Activated CD8-positive, alpha-beta memory T cell treated with anti-CD3 and anti-CD28 coated beads, Interleukin-2, amount 50 U/mL, for 48 hours (primary cell): Measurements from ENCODE around the gene PPP1R9B.
A peak's percentile ranks its signal among the peaks of the same experiment; 100 is the strongest.

ENCODE experiments used
- DNase-seq: peaks from one replicate; pipeline ENCODE4 v3.0.0-alpha.2; 2020

Gene PPP1R9B

GRCh38 chr17:50122945-50123344, 27.5 kb downstream of the PPP1R9B start:
- DNase-seq = no peak

- no peak for DNase-seq
Measured at GRCh38 chr17:50120475-50121253, 29.8 kb downstream of the PPP1R9B start.

DNA sequence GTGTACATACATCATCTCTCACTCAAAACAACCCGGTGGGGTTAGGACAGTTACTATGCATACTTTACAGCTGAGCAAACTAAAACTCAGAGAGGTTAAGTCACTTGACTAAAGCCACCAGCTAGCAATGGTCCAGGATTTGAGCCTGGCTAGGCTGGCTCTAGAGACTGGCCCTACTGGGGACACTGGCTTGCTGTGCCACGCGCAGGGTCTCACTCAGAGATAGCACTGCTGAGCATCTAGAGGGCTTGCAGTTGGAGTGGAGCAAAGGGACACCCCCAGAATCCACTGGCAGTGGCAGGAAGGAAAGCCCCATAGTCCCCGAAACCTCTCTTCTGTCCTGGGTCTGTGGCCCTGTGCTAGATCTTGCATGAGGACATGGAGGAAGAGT, 31.7 kb downstream of the PPP1R9B start:
- no peak for DNase-seq

DNA sequence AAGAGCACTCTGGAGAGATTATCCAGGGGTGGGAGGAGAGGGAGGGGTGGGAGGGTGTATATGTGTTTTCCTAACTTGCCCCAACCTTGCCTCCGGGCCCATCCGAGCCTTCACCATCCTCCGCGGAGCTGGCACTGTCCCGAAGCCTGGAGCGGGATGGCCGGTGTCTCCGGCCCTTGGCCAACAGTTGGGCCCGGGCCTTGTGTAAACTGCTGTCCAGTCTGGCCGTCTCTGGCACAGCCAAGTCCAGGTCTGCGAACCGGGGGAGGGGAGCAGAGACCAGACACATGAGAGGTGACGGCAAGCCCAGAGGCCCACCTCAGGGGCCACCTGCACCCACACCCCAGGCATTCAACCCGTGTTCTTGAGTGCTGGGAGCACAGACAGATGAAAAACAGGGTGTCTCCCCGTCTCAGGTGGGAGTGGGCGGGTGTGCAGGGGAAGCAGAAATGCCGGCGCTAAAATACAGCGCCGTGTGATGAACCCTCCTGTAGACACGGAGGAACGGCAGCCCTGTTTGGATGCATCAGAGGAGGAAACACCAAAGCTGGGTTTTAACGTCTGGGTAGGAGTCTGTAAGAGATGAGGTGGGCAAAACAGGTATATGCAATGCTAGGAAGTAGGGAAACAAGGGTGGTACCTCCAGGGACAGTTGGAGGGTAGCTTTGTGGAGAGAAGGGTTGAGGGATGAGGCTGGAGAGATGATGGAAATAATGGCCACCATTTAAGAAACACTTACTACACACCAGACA, 32.2 kb downstream of the PPP1R9B start:
- no peak for DNase-seq

- DNase-seq = peak; percentile 86
Measured at GRCh38 chr17:50117202-50118051, 33.0 kb downstream of the PPP1R9B start.

- DNase-seq = no peak
Measured at GRCh38 chr17:50115756-50116155, 34.7 kb downstream of the PPP1R9B start.

DNA sequence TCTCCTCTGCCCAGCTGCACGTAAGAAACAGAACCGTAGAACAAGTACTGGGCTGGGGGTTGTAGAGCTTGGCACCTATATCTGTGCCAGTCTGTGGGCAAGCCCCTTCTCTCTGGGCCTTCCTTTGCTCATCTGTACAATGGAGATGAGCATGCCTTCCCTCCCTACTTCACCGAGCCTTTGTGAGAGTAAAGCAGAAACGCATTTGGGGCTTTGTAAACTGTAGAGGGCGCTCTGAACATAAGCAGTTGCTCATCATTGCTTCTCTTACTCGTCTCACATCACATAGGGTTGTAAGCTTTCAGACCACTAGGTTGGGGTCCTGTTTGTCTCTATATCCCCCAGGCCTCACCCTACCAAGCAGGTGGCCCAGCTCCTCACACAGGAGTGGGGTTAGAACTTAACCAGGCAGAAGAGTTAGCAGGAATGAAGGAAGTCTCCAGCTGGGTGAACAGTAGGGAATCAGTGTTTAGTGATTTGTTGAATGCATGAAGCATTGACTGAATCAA, 35.6 kb downstream of the PPP1R9B start:
- DNase-seq = no peak

GRCh38 chr17:50114401-50114800, 36.1 kb downstream of the PPP1R9B start:
- DNase-seq = no peak

DNA sequence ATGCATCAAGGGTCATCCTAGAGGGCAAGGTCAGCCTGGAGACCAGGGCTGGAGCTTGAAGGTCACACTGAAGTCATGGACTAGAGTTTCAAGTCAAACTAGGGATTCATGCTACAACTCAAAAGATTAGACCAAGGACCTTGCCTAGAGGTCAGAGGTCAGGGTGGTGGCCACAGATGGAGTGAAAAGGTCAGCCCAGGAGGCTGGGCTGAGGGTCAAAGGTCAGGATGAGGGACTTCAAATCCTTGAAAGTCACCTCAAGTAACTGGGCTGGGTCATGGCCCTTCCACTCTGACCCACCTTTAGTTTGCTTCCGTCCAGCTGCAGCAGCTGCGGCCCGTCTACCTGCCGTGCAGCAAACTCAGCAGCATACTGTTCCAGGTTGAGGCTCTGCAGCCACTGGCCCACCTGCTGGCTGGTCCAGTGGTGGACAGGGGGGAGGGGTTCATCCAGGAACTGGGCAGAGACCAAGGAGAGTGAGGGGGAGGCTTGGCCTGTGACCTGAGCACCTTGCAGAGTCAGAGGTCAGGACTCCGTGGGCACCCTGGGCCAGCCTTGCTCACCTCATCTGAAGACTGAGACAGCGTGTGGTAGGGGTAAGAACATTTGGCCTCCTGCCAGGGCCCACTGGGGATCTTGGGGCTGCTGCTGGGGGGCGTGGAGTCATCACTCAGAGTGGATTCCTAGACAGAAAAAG, 36.7 kb downstream of the PPP1R9B start:
- no peak for DNase-seq

- DNase-seq = no peak
Measured at GRCh38 chr17:50112694-50113093, 37.8 kb downstream of the PPP1R9B start.

- no peak for DNase-seq
Measured at GRCh38 chr17:50111673-50112655, 38.5 kb downstream of the PPP1R9B start.

DNA sequence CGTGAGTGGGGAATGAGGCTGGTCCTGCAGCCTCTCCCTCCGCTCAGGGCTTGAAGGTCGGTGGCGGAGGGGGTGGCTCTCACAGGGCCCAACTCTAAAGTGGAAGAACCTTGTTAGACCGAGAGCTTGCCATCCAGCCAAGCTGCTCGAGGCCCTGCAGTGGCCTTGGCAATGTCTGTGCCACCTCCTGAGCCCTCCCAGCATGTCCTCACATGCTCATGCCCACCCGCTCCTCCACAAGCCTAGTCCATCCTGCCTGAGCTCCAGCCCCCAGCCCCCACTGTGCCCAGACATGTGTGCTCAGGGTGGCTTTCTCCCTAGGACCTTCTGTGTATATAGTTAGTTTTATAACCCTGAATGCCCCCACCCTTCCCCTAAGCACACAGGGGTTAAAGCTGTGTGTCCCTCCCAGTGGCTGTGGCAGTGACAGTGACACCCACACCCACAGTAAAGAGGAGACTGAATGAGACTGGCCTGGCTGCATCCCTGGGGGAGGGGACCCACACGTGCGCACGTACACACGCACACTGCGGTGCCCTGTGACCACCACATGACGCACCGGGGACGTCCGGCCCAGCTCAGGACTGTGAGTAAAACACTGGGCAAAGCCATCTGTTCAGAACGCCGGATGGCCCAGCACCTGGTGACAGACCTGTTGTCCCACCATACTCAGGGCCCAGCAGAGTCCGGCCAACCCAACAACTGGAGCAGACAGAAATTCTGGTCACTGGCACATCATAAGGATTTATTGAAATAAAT, 39.7 kb downstream of the PPP1R9B start:
- no peak for DNase-seq

DNA sequence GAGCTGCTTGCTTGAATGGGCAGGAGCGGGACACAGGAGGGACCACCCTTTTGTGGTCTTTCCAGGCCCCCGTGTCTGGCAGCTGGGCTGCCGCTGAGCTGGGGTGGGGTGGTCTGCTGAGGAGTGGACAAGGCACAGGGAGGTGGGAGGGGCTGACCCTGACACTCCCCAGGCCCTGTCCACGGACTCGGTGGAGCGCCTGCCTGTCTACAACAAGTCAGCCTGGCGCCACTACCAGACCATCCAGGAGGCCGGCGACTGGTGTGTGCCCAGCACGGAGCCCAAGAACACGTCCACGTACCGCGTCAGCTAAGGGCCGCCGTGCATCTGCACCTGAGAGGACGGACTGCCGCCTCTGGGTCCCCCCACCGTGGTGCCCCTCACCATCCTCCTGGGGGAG, 40.7 kb downstream of the PPP1R9B start:
- no peak for DNase-seq

- no peak for DNase-seq
Measured at GRCh38 chr17:50109207-50109606, 41.3 kb downstream of the PPP1R9B start.

- no peak for DNase-seq
Measured at GRCh38 chr17:50108556-50108955, 41.9 kb downstream of the PPP1R9B start.

- DNase-seq = no peak
Measured at GRCh38 chr17:50107790-50108414, 42.6 kb downstream of the PPP1R9B start.

DNA sequence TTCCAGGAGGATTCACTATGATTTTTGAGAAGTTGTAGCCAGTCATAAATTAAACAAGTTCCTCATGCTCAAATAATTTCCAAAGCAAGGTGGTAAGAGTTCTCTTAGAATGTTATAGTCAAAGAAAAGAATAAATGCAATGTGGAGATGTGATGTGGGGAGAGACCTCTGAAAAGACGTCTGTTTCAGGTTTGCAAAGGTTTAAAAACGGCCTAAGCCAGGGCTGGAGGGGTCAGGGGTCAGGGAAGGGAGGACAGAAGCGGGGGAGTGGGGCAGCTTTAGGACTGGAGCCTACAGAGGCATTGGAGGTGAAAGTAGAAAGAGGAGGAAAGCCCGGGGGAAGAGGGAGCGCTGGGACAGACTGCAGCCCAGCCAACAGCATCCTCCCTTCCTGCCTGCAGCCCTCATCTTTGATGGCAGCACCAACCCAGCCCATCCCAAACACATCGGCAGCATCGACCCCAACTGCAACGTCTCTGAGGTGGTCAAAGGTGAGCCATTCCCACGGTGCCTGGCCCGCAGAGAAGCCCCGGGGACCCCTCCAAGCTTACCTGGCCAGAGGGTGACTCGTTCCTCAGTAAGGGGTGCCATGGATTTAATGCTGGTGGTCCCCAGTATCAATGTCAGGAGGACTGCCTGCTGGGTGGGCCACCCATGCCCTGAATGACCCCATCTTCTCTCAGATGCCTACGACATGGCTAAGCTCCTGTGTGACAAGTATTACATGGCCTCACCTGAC, 43.9 kb downstream of the PPP1R9B start:
- no peak for DNase-seq

GRCh38 chr17:50105811-50106210, 44.7 kb downstream of the PPP1R9B start:
- DNase-seq = no peak

DNA sequence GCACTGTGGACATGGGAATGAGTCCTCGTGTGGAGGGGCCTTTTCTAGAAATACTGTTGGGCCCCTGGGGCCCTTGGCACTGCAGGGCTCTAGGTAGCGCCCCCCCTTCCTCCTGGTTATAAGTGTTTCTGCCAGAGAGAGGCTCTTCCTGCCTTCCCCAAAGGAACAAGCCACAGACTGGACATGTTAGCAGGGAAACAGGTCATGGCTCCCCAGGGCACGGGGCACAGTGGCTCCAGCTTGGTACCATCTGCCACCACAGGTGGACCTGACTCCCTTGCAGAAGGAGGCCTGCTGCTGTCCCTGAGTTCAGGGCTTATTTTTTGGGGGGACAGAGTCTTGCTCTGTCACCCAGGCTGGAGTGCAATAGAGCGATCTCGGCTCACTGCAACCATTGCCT, 46.5 kb downstream of the PPP1R9B start:
- DNase-seq = no peak
